GM12892 (cell line): Measurements from ENCODE around the gene MKX.

Experiments
- DNase-seq: peaks from one replicate; pipeline ENCODE4 v3.0.0; 2011; ENCODE audit not compliant: insufficient read length
- FAIRE-seq: peaks from 2 replicates; lab custom pipeline; 2011; peaks lifted over from hg19 to GRCh38; lab: Jason Lieb, UNC
- POLR2A ChIP-seq: IDR thresholded peaks from 2 replicates; pipeline ENCODE4 v1.6.1; 2011; ENCODE audit warnings: low read depth, low read length, control low read depth
- POLR2AphosphoS5 ChIP-seq: IDR thresholded peaks from 2 replicates; pipeline ENCODE4 v1.6.1; 2011; ENCODE audit warnings: low read depth, low read length, control low read depth
- TAF1 ChIP-seq: IDR thresholded peaks from 2 replicates; pipeline ENCODE4 v1.6.1; 2011; ENCODE audit warnings: low read depth, mild to moderate bottlenecking, control low read depth, low read length, borderline replicate concordance

The MKX gene

DNA sequence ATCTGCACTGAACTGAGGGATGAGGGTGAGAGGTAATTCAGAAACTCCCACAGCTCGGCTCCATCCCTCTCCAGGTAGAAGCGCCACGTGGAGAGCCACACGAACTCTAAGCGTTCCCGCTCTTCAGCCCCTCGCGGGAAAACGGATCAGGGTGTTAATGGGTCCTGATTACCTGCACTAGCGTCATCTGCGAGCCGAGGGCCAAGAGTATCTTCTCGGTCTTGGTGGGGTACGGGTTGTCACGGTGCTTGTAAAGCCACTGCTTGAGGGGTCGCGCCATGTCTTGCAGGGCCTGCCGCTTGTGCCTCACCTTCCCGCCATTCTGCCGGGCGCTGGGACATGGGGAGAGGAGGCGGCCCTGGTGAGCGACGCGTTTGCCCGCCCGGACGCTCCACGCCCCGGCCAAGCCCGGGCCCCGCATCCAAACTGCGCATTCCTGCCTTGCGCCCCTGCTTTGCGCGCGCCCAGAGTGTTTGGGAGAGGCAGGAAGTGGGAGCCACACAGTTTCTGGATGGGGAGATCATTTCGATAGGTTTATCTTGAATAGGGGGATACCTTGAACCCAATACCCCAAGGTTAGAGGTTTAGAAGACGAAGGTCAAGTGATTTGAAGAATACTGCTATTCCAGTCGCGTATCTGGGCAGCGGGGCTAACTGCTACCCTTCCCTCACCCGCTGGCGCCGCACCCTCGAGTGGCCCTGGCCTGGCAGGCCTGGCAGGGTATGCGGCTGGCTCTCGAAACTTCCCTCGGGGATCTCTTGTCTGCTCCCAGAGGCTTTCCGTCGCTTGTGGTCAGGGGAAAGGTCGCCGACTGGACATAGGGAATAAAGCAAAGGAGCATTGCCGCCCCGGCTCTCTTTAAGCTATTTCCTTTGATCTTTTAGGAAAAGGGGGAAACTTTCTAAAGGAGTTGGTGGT, 4.2 kb downstream of the MKX start:
- FAIRE-seq (no peak), DNase-seq (no peak)
- no peak for TF ChIP-seq POLR2AphosphoS5
- TF ChIP-seq POLR2A, result no peak
- no peak for TF ChIP-seq TAF1

GRCh38 chr10:27736396-27736795, 9.2 kb downstream of the MKX start:
- TF ChIP-seq POLR2A, result no peak
- no peak for TF ChIP-seq POLR2AphosphoS5
- no peak for TF ChIP-seq TAF1
- DNase-seq (no peak), FAIRE-seq (no peak)

- no peak for TF ChIP-seq POLR2A
- no peak for TF ChIP-seq POLR2AphosphoS5
- TF ChIP-seq TAF1, result no peak
- FAIRE-seq (no peak), DNase-seq (no peak)
These were observed 15.6 kb downstream of the MKX start for GRCh38 chr10:27730041-27730440.

DNA sequence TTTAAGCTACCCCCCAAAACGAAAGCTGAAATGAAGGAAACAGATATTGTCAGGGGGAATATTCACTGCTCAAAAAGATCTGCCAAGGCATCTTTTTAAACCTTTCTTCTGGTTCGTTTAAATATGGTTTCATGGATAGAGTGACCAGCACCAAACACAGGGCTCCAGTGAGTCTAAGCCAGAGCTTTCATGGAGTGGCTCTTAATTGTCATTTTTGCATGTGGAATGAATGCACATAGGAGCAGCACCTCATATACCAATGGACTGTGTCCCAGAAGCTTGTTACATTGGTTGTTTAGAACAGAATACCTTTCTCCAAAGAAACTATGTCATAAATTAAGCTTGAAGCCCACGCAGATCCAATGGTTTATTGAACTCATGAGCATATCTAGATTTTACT, 17.3 kb downstream of the MKX start:
- no peak for TF ChIP-seq POLR2A
- TF ChIP-seq POLR2AphosphoS5, result no peak
- TF ChIP-seq TAF1, result no peak
- no peak for FAIRE-seq

GRCh38 chr10:27724287-27724686, 21.3 kb downstream of the MKX start:
- TF ChIP-seq POLR2AphosphoS5 (no peak), TAF1 (no peak), POLR2A (no peak)
- no peak for FAIRE-seq
- DNase-seq, result no peak

More for the DNA sequence above, 17.3 kb downstream of the MKX start:
- no peak for DNase-seq

GRCh38 chr10:27723436-27723835, 22.2 kb downstream of the MKX start:
- no peak for TF ChIP-seq TAF1
- no peak for TF ChIP-seq POLR2A
- no peak for TF ChIP-seq POLR2AphosphoS5
- no peak for DNase-seq

GRCh38 chr10:27720529-27720928, 25.1 kb downstream of the MKX start:
- no peak for TF ChIP-seq POLR2AphosphoS5
- TF ChIP-seq TAF1, result no peak
- no peak for TF ChIP-seq POLR2A
- DNase-seq, result no peak
- FAIRE-seq, result no peak

More at GRCh38 chr10:27723436-27723835, 22.2 kb downstream of the MKX start:
- FAIRE-seq, result no peak

- no peak for FAIRE-seq
- DNase-seq, result no peak
- TF ChIP-seq POLR2A, result no peak
- no peak for TF ChIP-seq POLR2AphosphoS5
- no peak for TF ChIP-seq TAF1
These were observed 26.6 kb downstream of the MKX start for GRCh38 chr10:27719052-27719451.

DNA sequence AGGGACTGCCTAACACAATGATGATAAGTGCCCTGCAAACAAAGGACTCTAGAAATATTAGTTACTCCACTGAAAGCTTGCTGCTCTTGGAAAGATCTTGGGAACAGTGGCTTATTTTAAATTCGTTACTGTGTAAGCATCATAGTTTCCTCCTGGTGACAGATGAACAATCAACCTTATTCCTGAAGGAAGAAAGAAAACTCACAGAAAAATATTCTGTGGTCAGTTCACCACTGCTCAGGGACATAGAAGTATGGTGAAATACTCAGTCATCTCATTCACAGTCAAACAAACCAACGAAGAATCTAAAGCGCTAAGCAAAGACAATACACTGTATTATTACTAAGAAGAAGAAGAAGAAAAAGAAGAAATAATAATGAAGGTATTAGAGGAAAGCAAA, 27.8 kb downstream of the MKX start:
- no peak for DNase-seq
- TF ChIP-seq POLR2A, result no peak
- TF ChIP-seq TAF1, result no peak
- no peak for TF ChIP-seq POLR2AphosphoS5
- no peak for FAIRE-seq

GRCh38 chr10:27717224-27717623, 28.4 kb downstream of the MKX start:
- TF ChIP-seq POLR2AphosphoS5 (no peak), POLR2A (no peak), TAF1 (no peak)
- FAIRE-seq, result no peak

DNA sequence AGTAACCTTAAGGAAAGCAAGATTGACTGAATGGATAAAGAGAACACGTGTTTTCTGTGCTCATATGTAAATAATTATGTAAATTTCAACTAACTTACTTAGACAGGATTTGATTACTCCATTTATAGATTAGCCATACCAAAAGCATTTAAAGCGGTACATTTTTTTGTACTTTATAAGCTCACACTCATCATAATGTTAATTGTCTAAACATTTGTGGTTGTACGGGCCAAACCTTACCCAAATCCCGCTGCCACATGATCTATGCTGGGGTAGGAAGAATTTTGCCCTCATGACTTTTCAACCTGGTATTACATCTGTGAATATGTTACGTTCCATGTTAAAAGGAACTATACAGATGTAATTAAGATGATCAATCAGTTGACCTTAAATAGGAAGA, 29.1 kb downstream of the MKX start:
- TF ChIP-seq TAF1, result no peak
- no peak for TF ChIP-seq POLR2AphosphoS5
- TF ChIP-seq POLR2A, result no peak
- DNase-seq (no peak), FAIRE-seq (no peak)

More at GRCh38 chr10:27717224-27717623, 28.4 kb downstream of the MKX start:
- DNase-seq, result no peak

- no peak for FAIRE-seq
- no peak for DNase-seq
These were observed 30.1 kb downstream of the MKX start for GRCh38 chr10:27715505-27715904.

More at GRCh38 chr10:27715505-27715904, 30.1 kb downstream of the MKX start:
- TF ChIP-seq POLR2AphosphoS5, result no peak
- no peak for TF ChIP-seq TAF1
- no peak for TF ChIP-seq POLR2A
